KMS-11 (cell line): ENCODE results near the gene CCDC196.

Experiments
- H2AFZ ChIP-seq: fragments of 200-600 bp; sonication (generic); 2 replicates; pipeline ENCODE4 v1.6.1; 2016; ENCODE audit warnings: antibody characterized with exemption, mixed run types, low read depth
- H3K27ac ChIP-seq: fragments of 200-600 bp; sonication (generic); 2 replicates; pipeline ENCODE4 v1.6.1; 2016; ENCODE audit warnings: mild to moderate bottlenecking, mixed run types
- H3K27me3 ChIP-seq: fragments of 200-600 bp; sonication (generic); 2 replicates; pipeline ENCODE4 v1.6.1; 2017; ENCODE audit warnings: mild to moderate bottlenecking, low read depth, mixed run types, moderate library complexity; ENCODE audit not compliant: insufficient read depth
- H3K36me3 ChIP-seq: fragments of 200-600 bp; sonication (generic); 2 replicates; pipeline ENCODE4 v1.6.1; 2017; ENCODE audit warnings: mild to moderate bottlenecking, mixed run types; ENCODE audit not compliant: insufficient read depth
- H3K4me1 ChIP-seq: fragments of 200-600 bp; sonication (generic); 2 replicates; pipeline ENCODE4 v1.6.1; 2016; ENCODE audit warnings: mild to moderate bottlenecking, low read depth, mixed run types; ENCODE audit not compliant: poor library complexity, severe bottlenecking
- H3K4me2 ChIP-seq: fragments of 200-600 bp; sonication (generic); 2 replicates; pipeline ENCODE4 v1.7.0; 2016; ENCODE audit warnings: mild to moderate bottlenecking, mixed run types
- H3K4me3 ChIP-seq: fragments of 200-600 bp; sonication (generic); IDR thresholded peaks from 2 replicates; pipeline ENCODE4 v1.6.1; 2017; ENCODE audit warnings: low read depth, low read length, mixed read lengths; ENCODE audit not compliant: insufficient read depth
- H3K79me2 ChIP-seq: fragments of 200-600 bp; sonication (generic); 2 replicates; pipeline ENCODE4 v1.6.1; 2016; ENCODE audit warnings: low read depth, mixed run types; ENCODE audit not compliant: insufficient read depth
- H3K9ac ChIP-seq: fragments of 200-600 bp; sonication (generic); 2 replicates; pipeline ENCODE4 v1.6.1; 2016; ENCODE audit warnings: mild to moderate bottlenecking, mixed run types
- H4K20me1 ChIP-seq: fragments of 200-600 bp; sonication (generic); 2 replicates; pipeline ENCODE4 v1.6.1; 2016; ENCODE audit warnings: mild to moderate bottlenecking, mixed run types; ENCODE audit not compliant: insufficient read depth
- CTCF ChIP-seq: fragments of 200-600 bp; sonication (generic); conservative IDR thresholded peaks from 2 replicates; pipeline ENCODE4 v1.6.1; 2017; ENCODE audit warnings: low read depth, mild to moderate bottlenecking, antibody characterized with exemption, low read length, moderate library complexity, mixed read lengths

The CCDC196 gene

GRCh38 chr14:66464261-66464660 is 21.9 kb upstream of the CCDC196 start:
- no peaks in the 10 kb centered on the region for H3K36me3 ChIP-seq
- H3K9ac ChIP-seq = no peak overlapping the region
- H3K27me3 ChIP-seq = no peaks in the 10 kb centered on the region
- H4K20me1 ChIP-seq = no peaks in the 10 kb centered on the region
- no peaks in the 10 kb centered on the region for H3K79me2 ChIP-seq
- H3K4me2 ChIP-seq = no peak overlapping the region
- H3K4me3 ChIP-seq = no peak overlapping the region
- no peak overlapping the region for H3K27ac ChIP-seq
- no peaks in the 10 kb centered on the region for H3K4me1 ChIP-seq
- no peak overlapping the region for H2AFZ ChIP-seq
- TF ChIP-seq CTCF = no peak

- Histone ChIP-seq H3K4me3 (no peak overlapping the region), H2AFZ (no peak overlapping the region), H3K27me3 (no peaks in the 10 kb centered on the region), H3K4me1 (no peaks in the 10 kb centered on the region), H3K9ac (no peak overlapping the region), H3K27ac (no peak overlapping the region), H3K36me3 (no peaks in the 10 kb centered on the region), H4K20me1 (no peaks in the 10 kb centered on the region), H3K79me2 (no peaks in the 10 kb centered on the region), H3K4me2 (no peak overlapping the region)
- TF ChIP-seq CTCF = no peak
Observed at GRCh38 chr14:66468778-66469367, 17.3 kb upstream of the CCDC196 start.

GRCh38 chr14:66471584-66471983 is 14.6 kb upstream of the CCDC196 start:
- H3K4me1 ChIP-seq = no peaks in the 10 kb centered on the region
- no peak for TF ChIP-seq CTCF
- H2AFZ ChIP-seq = no peak overlapping the region
- no peaks in the 10 kb centered on the region for H4K20me1 ChIP-seq
- H3K36me3 ChIP-seq = no peaks in the 10 kb centered on the region
- no peak overlapping the region for H3K27ac ChIP-seq
- H3K4me3 ChIP-seq = no peak overlapping the region
- no peak overlapping the region for H3K9ac ChIP-seq
- H3K79me2 ChIP-seq = no peaks in the 10 kb centered on the region
- no peak overlapping the region for H3K4me2 ChIP-seq
- no peaks in the 10 kb centered on the region for H3K27me3 ChIP-seq

GRCh38 chr14:66472251-66472650 is 13.9 kb upstream of the CCDC196 start:
- H3K4me1 ChIP-seq = no peaks in the 10 kb centered on the region
- H3K36me3 ChIP-seq = no peaks in the 10 kb centered on the region
- H3K27me3 ChIP-seq = no peaks in the 10 kb centered on the region
- no peak overlapping the region for H3K27ac ChIP-seq
- H3K4me2 ChIP-seq = no peak overlapping the region
- no peaks in the 10 kb centered on the region for H4K20me1 ChIP-seq
- H3K9ac ChIP-seq = no peak overlapping the region
- no peak overlapping the region for H2AFZ ChIP-seq
- no peak overlapping the region for H3K4me3 ChIP-seq
- no peaks in the 10 kb centered on the region for H3K79me2 ChIP-seq
- TF ChIP-seq CTCF = no peak
